HG02970 (cell line): ENCODE measurements around the gene IMMT.

Experiments
- ATAC-seq: cut with Tn5 transposase; IDR thresholded peaks from one replicate; pipeline ENCODE4 v1.9.1; 2021; ENCODE audit warnings: mild to moderate bottlenecking, moderate library complexity, moderate number of reproducible peaks; ENCODE audit not compliant: unreplicated experiment, low FRiP score

The IMMT gene

GRCh38 chr2:86097114-86097896, 98.0 kb downstream of the IMMT start:
- no peak for ATAC-seq

- ATAC-seq = no peak
These were observed 101.0 kb downstream of the IMMT start for GRCh38 chr2:86094229-86094628.
